Activated gamma-delta T cell treated with Interleukin-2 at 50 U/mL for 16 hours (primary cell): ENCODE results near the gene SLC27A2.
"Not testable (repeated sequence)": the region's sequence is repeated elsewhere in the genome, so short reads cannot be mapped to it uniquely, and the experiment has no call there.

Source experiments
- DNase-seq: peaks from one replicate; pipeline ENCODE4 v3.0.0-alpha.2; 2020

SLC27A2 gene

DNA sequence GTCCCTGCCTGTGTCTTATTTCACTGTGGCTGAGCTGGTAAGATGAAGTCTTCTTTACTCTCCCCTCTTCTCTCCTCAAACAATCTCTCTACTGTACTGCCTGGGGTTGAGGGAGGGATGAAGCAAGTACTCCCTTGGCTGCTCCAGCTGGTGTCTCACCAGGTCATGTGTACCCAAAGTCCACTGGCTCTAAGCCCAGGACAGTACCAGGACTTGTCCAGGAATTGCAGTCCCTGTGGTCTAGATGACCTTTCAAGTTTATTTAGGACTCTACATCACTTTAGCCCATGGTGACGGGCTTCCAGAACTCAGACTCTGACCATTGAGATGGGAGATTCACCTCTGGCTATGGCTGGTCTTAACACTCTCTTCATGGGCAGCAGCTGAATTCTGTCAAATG, 17.5 kb upstream of the SLC27A2 start:
- DNase-seq, result no peak

DNA sequence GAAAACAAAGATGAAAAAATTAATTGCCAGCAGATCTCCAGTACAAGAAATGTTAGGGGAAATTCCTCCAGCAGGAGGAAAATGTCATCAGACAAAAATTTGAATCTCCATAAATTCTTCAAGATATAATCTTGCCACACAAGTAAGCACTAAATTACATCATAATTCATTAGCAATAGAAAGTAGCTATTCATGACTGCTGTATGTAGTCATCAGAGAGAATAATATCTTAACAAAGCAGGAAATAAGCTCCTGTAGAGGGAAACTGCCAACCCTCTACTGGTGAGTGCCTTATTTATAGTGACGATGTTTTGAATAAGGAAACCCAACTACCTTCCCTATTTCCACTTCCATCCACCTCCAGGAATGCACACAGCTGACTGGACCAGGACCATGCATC, 15.8 kb upstream of the SLC27A2 start:
- DNase-seq, result no peak

DNA sequence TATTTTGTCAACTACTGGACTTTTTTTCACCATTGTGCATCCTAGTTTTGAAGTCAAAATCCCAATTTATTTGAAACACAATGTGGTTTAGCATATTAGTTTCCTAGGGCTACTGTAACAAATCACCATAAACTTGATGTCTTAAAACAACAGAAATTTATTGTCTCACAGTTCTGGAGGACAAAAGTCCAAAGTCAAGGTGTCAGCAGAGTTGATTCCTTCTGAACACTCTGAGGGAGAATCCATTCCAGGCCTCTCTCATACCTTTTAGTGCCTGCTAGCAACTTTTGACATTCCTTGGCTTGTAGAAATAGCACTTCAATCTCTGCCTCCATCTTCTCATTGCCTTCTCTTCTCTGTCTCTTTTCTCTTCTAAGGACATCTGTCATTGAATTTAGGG, 14.9 kb upstream of the SLC27A2 start:
- no peak for DNase-seq

DNA sequence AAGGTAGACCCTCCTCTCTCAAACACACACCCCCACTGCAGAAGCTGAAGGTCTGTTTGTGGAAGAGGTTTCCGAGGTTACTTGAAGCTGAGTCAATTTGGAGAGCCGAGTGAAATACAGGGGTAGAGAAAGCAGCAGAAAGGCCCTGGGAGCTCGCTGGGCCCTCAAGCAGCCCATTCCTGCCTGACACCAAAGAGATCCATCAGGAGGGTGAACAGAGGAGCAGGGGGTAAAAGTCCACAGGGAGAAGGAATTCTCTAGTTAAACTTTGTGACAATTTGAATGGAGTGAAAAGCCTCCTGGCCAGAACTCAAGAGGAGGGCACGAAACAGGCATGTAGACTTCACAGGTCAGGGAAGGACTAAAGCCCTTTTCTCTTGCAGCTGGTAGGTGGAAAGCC, 13.6 kb upstream of the SLC27A2 start:
- no peak for DNase-seq

DNA sequence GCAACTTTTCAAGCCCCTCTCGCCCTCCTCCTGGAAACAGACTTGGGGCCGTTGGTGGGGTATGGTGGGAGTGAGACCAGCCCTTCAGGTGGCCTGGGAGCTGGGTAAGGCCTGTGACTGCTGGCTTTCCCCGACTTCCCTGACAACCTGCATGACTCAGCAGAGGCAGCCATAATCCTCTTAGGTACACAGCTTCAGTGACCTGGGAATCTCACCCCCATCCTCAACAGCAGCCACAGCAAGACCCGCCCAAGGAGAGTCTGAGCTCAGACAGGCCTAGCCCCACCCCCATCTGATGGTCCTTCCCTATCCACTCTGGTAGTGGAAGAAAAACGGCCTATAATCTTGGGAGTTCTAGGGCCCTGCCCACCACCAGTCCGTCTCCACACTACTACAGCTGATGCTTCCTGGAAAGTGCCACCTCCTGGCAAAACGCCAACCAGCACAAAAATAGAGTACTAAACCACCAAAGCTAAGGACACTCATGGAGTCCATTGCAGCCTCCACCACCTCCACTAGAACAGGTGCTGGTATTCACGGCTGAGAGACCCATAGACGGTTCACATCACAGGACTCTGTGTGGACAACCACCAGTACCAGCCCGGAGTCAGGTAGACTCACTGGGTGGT, 13.1 kb upstream of the SLC27A2 start:
- DNase-seq, result no peak

DNA sequence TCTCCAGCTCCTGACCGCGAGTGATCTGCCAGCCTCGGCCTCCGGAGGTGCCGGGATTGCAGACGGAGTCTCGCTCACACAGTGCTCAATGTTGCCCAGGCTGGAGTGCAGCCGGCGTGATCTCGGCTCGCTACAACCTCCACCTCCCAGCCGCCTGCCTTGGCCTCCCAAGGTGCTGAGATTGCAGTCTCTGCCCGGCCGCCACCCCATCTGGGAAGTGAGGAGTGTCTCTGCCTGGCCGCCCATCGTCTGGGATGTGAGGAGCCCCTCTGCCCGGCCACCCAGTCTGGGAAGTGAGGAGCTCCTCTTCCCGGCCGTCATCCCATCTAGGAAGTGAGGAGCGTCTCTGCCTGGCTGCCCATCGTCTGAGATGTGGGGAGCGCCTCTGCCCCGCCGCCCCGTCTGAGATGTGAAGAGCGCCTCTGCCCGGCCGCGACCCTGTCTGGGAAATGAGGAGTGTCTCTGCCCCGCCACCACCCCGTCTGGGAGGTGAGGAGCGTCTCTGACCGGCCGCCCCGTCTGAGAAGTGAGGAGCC, 9.6 kb upstream of the SLC27A2 start:
- not testable (repeated sequence) for DNase-seq

DNA sequence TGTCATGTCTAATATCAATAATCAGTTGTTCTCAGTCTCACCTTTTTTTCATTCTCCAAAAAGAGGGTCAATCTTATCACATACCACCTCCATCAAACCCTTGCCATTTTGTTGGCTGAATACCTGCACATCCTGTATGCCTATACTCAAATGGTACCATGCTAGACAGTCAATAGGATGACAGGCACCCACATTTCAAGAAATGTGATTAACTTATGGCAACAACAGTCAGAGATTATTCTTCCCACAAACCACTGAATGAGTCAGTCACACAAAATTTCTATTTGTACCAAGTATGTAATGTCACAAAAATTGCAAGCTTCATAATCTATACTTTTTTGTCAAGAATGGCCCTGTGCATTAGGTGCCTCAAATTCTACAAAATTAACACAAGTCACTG, 5.1 kb upstream of the SLC27A2 start:
- DNase-seq, result no peak

DNA sequence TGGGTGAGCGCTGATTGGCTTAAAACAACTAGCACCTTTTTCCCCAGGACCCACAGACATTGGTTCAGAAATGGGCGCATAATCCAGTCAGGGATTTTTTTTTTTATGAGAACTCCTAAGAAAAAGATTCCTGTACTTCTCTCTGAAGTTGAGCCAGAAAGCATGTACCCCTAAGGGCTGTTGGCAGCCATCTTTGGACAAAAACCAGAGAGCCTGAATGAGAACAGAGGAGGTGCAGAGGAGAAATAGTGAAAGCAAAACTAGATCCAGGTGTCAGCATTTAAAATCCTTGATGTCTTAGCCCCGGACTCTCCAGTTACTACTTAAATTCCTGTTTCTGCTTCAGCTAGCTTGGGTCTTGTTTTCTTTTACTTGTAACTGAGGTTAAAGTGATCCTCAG, 1.9 kb upstream of the SLC27A2 start:
- no peak for DNase-seq

DNA sequence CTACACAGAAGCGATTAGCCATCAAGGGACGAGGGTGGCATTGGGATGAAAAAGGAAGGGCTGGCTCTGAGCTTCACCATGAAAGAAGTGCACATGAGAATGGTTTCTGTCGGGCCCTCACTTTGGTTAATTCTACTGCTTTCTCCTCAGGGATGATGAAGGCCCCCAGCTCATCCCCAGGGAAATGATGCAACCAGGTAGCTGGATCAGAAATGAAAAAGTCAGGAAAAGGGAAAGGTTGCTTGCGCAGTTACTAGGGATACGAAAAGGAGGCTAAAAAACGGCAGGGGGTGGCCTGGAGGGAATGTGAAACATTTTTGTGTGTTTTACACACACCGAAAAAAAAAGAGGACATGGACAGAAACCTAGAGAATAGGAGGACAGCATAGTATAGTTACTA, 1.4 kb upstream of the SLC27A2 start:
- DNase-seq, result no peak

DNA sequence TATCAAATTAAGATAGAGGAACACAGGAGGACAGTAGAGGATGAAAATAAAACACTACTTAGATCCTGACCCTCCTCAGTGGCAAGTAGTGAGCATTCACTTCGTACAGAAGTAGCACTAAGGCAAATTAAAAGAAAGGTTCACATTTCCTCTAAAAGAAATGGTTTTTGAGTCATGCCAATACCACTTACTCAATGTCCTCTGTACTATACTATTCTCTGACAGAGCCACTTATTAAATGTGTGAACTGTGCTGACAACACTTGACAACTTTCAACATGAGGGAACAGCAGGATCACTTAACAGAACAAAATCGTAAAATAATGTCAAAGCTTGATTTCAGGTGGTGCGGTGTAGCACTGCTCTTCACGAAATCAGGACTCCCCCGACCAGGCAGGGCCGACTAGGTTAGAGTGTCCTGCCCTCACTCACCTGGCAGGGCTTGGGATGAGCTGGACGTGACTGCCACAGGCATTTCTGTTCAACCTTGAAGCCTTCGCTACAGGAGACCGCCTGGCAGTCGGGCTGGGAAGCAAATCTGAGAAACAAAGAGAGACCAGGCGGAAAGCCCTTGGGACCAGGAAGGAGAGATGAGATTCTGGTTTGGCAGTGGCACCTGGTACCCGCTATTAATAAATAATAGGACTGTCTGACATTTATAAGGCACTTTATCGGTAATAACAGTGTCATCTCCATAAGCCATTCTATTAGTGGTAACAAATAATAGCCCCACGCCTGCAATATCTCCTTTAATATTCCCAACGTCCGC, 611 bp upstream of the SLC27A2 start:
- no peak for DNase-seq

DNA sequence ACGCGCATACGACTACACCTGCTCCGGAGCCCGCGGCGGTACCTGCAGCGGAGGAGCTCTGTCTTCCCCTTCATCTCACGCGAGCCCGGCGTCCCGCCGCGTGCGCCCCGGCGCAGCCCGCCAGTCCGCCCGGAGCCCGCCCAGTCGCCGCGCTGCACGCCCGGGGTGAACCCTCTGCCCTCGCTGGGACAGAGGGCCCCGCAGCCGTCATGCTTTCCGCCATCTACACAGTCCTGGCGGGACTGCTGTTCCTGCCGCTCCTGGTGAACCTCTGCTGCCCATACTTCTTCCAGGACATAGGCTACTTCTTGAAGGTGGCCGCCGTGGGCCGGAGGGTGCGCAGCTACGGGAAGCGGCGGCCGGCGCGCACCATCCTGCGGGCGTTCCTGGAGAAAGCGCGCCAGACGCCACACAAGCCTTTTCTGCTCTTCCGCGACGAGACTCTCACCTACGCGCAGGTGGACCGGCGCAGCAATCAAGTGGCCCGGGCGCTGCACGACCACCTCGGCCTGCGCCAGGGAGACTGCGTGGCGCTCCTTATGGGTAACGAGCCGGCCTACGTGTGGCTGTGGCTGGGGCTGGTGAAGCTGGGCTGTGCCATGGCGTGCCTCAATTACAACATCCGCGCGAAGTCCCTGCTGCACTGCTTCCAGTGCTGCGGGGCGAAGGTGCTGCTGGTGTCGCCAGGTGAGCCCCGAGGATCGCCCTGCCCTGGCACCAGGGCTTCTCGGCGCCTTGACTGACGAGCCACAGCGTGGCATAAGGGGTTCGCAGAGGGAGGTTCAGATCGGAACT, 420 bp downstream of the SLC27A2 start:
- DNase-seq, result peak; percentile 26

DNA sequence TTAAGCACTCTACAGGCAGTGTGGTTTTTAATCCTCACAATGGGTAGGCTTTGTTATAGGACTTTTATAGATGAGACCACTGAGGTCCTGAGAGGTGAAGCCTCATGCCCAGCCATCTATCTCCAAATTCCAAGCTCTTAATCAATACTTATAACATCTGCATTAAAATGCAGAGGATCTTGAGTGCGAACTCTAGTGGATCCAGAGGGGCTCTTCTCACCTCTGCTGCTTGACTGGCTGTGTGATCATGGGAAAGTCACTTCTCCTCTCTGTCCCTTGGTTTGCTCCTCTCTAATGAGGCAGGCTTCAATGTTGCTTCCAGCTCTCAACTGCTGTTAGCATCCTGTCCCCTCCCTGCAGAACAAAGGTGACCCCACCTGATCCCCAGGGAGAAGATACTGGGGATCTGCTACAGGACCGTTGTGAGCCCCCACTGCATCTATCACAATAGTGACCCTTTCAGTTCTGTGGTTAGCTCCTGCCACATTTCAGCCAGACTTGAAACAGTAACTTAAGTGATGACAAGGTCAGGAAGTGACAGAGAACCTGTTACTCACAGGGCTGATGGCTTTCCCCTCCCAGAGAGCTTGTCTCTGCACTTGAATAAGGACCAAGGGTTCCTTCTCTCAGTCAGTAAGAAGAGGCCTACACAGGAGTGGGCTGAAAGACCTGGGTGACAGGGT, 1.3 kb downstream of the SLC27A2 start:
- DNase-seq, result no peak

DNA sequence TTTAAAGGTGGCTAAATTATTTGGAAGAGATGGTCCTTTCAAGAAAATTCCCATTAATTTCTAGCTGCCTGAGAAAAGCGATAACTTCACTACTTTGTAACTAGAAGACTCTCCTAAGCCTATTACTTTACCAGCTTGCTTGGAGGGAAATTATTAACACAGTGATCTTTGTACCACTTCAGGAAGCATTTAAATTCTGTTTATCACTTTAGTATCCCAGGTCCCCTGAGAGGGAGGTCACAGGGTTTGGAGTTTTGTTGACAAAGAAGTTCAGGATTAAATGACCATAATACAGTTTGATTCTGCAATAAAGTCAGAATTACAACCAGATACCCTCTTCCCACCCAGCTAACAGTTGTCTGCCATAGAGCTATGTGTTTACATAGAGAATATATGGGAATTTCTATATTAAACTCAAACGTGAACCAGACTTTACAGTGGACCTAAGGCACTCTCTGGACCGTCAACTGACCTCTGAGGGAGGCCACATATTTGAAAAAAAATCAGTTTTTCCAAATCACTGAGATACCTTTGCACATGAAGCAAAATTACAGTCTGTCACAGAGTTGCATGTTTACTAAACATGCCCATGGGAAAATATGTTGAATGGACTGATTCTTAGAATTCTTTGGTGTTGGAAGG, 3.0 kb downstream of the SLC27A2 start:
- DNase-seq, result no peak

DNA sequence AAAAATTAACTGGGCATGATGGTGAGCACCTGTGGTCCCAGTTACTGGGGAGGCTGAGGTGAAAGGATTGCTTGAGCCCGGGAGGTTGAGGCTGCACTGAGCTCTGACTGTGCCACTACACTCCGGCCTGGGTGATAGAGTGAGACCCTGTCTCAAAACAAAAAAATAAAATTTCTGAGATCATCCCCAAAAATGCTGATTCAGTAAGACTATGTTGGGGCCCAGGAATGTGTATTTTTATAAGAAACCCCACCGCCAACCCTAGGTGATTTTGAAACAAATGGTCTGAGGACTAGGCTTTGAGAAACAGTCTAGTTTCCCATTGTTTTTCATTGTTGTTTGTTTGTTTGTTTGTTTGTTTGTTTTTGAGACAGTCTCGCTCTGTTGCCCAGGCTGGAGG, 4.1 kb downstream of the SLC27A2 start:
- DNase-seq, result no peak

DNA sequence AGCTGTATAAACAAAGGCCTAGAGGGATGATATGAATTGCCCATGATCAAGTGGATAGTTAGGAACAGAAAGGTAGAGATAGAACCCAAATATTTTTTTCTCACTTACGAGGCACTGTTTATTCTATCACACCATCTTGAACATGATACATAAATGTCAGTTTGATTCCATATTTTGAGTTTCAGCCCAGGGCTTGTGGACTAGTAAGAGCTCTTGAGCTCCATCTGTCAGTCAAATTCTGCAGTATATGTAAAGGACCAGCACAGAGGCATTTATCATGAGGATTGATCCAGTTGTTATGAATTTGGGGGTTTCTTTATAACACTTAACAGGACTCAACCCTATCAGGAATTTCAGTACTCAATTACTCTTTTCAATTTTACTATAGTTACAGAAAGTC, 4.8 kb downstream of the SLC27A2 start:
- DNase-seq, result no peak

DNA sequence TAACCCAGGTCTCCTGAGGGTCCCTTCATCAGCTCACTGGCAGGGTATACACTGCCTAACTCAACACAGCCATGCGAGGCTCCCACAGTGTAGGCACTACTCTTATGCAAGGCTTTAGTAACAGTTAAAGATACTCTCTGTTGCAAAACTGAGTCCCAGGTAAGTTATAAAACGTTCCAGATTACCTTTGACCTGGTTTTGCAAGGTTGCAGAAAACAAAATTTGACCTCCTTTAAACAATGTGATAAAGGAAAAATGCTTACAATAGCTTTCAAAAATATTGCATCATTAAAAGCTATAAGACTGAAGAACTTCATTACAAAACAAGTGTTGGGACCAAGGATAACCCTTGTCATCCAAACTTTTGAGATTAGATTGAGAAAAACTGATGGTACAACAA, 5.5 kb downstream of the SLC27A2 start:
- DNase-seq, result no peak

DNA sequence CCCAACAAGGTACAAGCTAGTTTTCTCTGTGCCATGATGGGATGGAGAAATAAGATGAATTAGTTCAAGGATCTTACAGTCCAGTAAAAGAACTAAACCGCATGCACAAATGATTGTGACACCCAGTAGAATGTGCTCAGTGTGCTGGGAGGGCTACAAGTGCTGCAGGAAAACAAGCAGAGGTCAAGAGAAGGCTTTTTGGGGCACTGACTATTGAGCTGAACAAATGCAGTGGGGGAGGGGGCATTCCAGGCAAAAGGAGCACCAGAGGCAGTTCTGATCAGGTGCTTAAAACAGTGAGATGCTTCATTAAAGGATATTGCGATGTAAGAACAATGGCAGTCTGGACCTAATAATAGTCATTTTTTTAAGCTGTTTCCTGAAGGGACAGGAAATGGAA, 6.0 kb downstream of the SLC27A2 start:
- DNase-seq, result no peak

DNA sequence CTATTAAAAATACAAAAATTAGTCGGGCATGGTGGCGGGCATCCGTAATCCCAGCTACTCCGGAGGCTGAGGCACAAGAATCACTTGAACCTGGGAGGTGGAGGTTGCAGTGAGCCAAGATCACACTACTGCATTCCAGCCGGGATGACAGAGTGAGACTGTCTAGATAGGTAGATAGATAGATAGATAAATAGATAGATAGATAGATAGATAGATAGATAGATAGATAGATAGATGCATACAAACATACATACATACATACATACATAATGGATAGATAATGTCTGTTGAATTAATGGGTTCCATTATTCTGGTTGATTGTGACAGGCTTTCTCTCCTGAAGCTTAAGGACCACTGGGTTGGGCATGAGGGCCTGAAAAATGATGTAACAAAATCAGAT, 6.8 kb downstream of the SLC27A2 start:
- DNase-seq, result not testable (repeated sequence)

DNA sequence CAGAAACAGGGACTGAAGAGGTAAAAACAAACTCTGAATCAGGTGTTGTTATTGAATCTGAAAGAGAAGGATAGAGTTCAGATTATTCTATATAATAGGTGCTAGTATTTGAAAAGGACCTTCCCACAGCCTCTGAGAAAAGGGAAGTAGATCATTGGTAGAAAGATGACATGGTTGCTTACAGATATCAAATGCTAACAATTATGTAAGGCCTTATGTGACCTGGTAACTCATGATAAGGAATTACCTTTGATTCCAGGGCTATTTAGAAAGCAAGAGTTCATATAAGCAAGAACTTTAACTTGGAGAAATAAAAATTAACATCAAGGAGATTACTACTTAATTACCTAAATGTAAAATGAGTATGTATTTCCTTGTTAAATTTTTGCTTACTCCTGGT, 7.6 kb downstream of the SLC27A2 start:
- no peak for DNase-seq

DNA sequence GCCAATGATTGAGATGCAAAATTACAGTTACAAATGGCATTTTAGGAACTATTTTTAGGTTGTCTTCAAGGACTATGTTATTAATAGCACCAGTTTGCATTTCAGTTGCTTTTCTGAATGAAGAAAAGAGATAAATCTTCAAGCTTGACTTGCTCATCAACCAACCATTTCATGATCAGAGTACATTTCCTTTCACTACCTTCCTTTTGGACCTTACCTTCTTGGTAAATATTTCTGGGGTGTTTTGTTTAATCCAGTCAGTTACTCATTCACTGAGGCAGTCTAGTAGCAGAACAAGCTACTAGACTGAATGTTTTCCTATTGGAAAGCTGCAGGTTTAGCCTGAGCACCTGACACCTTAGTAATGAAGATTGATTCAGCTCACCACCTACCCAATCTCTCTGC, 8.2 kb downstream of the SLC27A2 start:
- no peak for DNase-seq

DNA sequence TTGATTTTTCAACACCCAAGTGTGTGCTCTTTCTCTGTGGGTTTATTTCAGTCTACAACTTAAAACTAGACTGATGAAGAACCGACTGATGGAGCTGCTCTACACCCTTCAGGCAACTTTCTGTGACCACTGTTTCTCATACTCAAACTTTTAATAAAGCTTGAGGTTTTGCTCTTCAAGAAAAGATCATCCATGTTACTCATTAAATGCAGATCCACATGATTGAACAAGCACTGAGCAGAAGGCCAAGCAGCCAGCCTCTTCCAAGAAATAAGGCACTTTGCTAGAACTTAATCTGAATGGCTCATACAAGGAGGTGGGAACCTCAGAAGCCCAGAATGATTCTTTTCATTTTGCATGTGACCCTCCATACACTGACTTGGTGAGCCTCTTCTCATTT, 8.7 kb downstream of the SLC27A2 start:
- no peak for DNase-seq

DNA sequence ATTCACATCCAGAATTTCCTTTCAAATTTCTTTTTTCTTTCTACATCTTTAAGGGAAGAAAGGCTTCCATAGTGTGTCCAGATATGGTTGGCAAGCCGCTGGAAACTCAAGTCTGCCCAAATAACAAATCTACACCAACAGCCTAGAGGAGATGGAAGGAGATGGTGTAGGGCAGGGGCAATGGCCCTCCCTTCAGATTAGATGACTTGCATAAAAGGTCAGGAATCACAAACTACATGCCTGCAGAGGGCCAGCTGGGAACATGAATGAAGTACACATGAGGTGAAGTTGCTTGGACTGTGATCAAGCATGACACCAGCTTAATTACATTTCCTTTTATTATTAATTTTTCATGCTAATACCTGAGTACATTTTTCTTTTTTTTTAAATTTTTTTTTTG, 10.2 kb downstream of the SLC27A2 start:
- no peak for DNase-seq
